CD4-positive, alpha-beta T cell (primary cell): ENCODE data around the gene CPZ. TPM values are rescaled to one million over a fixed set of nuclear protein-coding genes. Genes with fewer than 3 reads are reported as not detected.

Source experiments
- ATAC-seq: fragments of 200-7000 bp; cut with Tn5 transposase; one replicate; pipeline ENCODE4 v1.10.0; 2022; ENCODE audit warnings: mild to moderate bottlenecking; ENCODE audit not compliant: poor library complexity
- CTCF ChIA-PET: fragments of 350-600 bp; sonication (Branson Sonifier 250); formaldehyde crosslinking; loops from one replicate; lab custom pipeline; 2021; ENCODE audit warnings: antibody characterized with exemption, inconsistent platforms; lab: Charles Lee
- POLR2A ChIA-PET: fragments of 350-600 bp; sonication (Branson Sonifier 250); formaldehyde crosslinking; loops from one replicate; lab custom pipeline; 2021; ENCODE audit warnings: antibody characterized with exemption, inconsistent platforms; lab: Charles Lee
- DNase-seq, 14 experiments: peaks; one replicate each; pipeline ENCODE4 v3.0.0-alpha.2; 2013 to 2020; ENCODE audit warnings: mixed read lengths in 2 of 14
- H3K27ac ChIP-seq, 2 donors: one replicate each; pipeline versions ENCODE4 v1.5.1 to v1.7.0; 2013; ENCODE audit warnings: low read length in 2 of 2, low read depth in 1 of 2, mild to moderate bottlenecking in 1 of 2
- H3K27me3 ChIP-seq, 2 experiments: 1 replicate in 1 of 2; 2 replicates in 1 of 2; pipeline versions ENCODE4 v1.6.1 to v1.7.0; 2013; ENCODE audit warnings: low read length in 2 of 2, control low read depth in 1 of 2, mild to moderate bottlenecking in 1 of 2, moderate library complexity in 1 of 2; ENCODE audit not compliant: insufficient read depth in 2 of 2, control insufficient read depth in 1 of 2
- H3K36me3 ChIP-seq: one replicate; pipeline ENCODE4 v1.6.1; 2013; ENCODE audit warnings: low read length, control low read depth; ENCODE audit not compliant: insufficient read depth
- H3K4me1 ChIP-seq: one replicate; pipeline ENCODE4 v1.6.1; 2013; ENCODE audit warnings: low read length, control low read depth; ENCODE audit not compliant: insufficient read depth
- H3K4me3 ChIP-seq: one replicate; pipeline ENCODE4 v1.5.1; 2013; ENCODE audit warnings: mild to moderate bottlenecking, low read length, moderate library complexity
- H3K9me3 ChIP-seq, 2 experiments: 1 replicate in 1 of 2; 2 replicates in 1 of 2; pipeline versions ENCODE4 v1.6.1 to v1.7.0; 2013; ENCODE audit warnings: low read length in 2 of 2, mild to moderate bottlenecking in 2 of 2, control low read depth in 1 of 2, moderate library complexity in 1 of 2; ENCODE audit not compliant: control insufficient read depth in 1 of 2, insufficient read depth in 1 of 2
- H3K27ac Mint-ChIP-seq: one replicate; pipeline ENCODE4 v1.8.0; 2020; ENCODE audit warnings: mixed read lengths
- H3K27me3 Mint-ChIP-seq: one replicate; pipeline ENCODE4 v1.8.0; 2021; ENCODE audit warnings: mixed read lengths
- H3K36me3 Mint-ChIP-seq: one replicate; pipeline ENCODE4 v1.8.0; 2021; ENCODE audit warnings: low read depth, mixed read lengths
- H3K4me1 Mint-ChIP-seq: one replicate; pipeline ENCODE4 v1.8.0; 2021; ENCODE audit warnings: low read depth, mixed read lengths
- H3K4me3 Mint-ChIP-seq: one replicate; pipeline ENCODE4 v1.8.0; 2020; ENCODE audit warnings: mild to moderate bottlenecking, mixed read lengths
- H3K9me3 Mint-ChIP-seq: one replicate; pipeline ENCODE4 v1.8.0; 2020; ENCODE audit warnings: mixed read lengths
- CTCF ChIP-seq: fragments of 200-600 bp; IDR thresholded peaks from one replicate; pipeline ENCODE4 v1.8.0; 2022; ENCODE audit warnings: antibody characterized with exemption, mild to moderate bottlenecking
- intact Hi-C, 2 experiments: fragments of 100-400 bp; cut with DNase I in 1 of 2; cut with micrococcal nuclease in 1 of 2; formaldehyde crosslinking; loops; one replicate each; pipeline versions ENCODE4 v1.15.1 to v1.9.0; 2023 to 2025; cut with DNase I, micrococcal nuclease
- total RNA-seq, 174 experiments: library from RNA in 2 of 174; stranded (reverse) in 2 of 174; gene quantifications; one replicate each; pipeline ENCODE4 v1.2.3 and lab custom pipeline; 2021 to 2026

CPZ gene
- total RNA-seq, 2 experiments from 2014 or later: not detected

DNA sequence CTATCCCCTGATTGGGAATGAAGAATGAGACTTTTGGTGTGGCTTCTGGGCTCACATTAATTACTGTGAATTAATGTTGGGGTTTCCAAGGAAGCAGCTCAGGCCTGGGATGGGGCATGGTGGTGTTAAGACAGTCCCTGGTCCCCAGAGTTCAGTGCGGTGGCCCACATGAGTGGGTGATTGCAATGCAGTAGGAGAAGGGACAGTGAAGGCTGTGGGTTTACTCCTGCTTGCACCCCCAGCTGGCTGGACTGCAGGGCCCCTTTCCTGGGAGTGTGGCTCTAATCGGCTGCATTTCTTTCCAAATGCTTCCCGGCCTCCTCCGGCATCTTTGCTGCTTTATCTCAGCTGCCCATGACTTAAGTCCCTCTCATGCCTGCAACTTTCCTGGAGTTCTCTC, 40.5 kb upstream of the CPZ start:
- Histone ChIP-seq H3K9me3 (no peaks in the 10 kb centered on the region), H3K27me3 (no peaks in the 10 kb centered on the region), H3K36me3 (no peaks in the 10 kb centered on the region), H3K27ac (no peak overlapping the region), H3K4me3 (no peak overlapping the region), H3K4me1 (no peaks in the 10 kb centered on the region)
- no peak for ATAC-seq
- intact Hi-C loops: no loop called here
- Mint-ChIP-seq H3K36me3 (no peaks in the 10 kb centered on the region), H3K4me3 (no peak overlapping the region), H3K27ac (no peak overlapping the region), H3K4me1 (no peaks in the 10 kb centered on the region), H3K9me3 (no peaks in the 10 kb centered on the region), H3K27me3 (no peaks in the 10 kb centered on the region)
- ChIA-PET CTCF (no interaction called here), POLR2A (no interaction called here)
- TF ChIP-seq CTCF: no peak
- no peak for DNase-seq

- Histone ChIP-seq H3K36me3 (no peaks in the 10 kb centered on the region), H3K4me3 (no peak overlapping the region), H3K9me3 (no peaks in the 10 kb centered on the region), H3K4me1 (no peaks in the 10 kb centered on the region), H3K27me3 (no peaks in the 10 kb centered on the region), H3K27ac (no peak overlapping the region)
- intact Hi-C loops: no loop called here
- H3K27me3 Mint-ChIP-seq: no peaks in the 10 kb centered on the region
- no peak overlapping the region for H3K4me3 Mint-ChIP-seq
- no peaks in the 10 kb centered on the region for H3K36me3 Mint-ChIP-seq
- H3K4me1 Mint-ChIP-seq: no peaks in the 10 kb centered on the region
- DNase-seq (no peak), ATAC-seq (no peak)
- no peak overlapping the region for H3K27ac Mint-ChIP-seq
- ChIA-PET POLR2A (no interaction called here), CTCF (no interaction called here)
- TF ChIP-seq CTCF: no peak
- no peaks in the 10 kb centered on the region for H3K9me3 Mint-ChIP-seq
Observed at GRCh38 chr4:8552581-8553205, 39.9 kb upstream of the CPZ start.

GRCh38 chr4:8553216-8553615, 39.3 kb upstream of the CPZ start:
- Histone ChIP-seq H3K27ac (no peak overlapping the region), H3K27me3 (no peaks in the 10 kb centered on the region), H3K9me3 (no peaks in the 10 kb centered on the region), H3K4me3 (no peak overlapping the region), H3K36me3 (no peaks in the 10 kb centered on the region), H3K4me1 (no peaks in the 10 kb centered on the region)
- ChIA-PET POLR2A (no interaction called here), CTCF (no interaction called here)
- intact Hi-C loops: no loop called here
- H3K4me1 Mint-ChIP-seq: no peaks in the 10 kb centered on the region
- no peak for TF ChIP-seq CTCF
- H3K9me3 Mint-ChIP-seq: no peaks in the 10 kb centered on the region
- H3K36me3 Mint-ChIP-seq: no peaks in the 10 kb centered on the region
- DNase-seq: no peak
- no peaks in the 10 kb centered on the region for H3K27me3 Mint-ChIP-seq
- no peak overlapping the region for H3K27ac Mint-ChIP-seq
- no peak overlapping the region for H3K4me3 Mint-ChIP-seq
- no peak for ATAC-seq
